Gastrocnemius medialis (tissue), 4 donors: ENCODE results near the gene IL17C.

ENCODE experiments used
- POLR2A ChIP-seq, 2 donors: fragments of 450-650 bp; IDR thresholded peaks; one replicate each; pipeline ENCODE4 v1.6.1; 2017; ENCODE audit warnings: antibody characterized with exemption in 2 of 2, mild to moderate bottlenecking in 2 of 2, moderate library complexity in 2 of 2
- TF ChIP-seq, protein P1 (sequence below), 5 experiments: fragments of 450-650 bp in 3 of 5; fragments of 200-600 bp in 2 of 5; sonication (generic) in 2 of 5; IDR thresholded peaks in 4 of 5; conservative IDR thresholded peaks in 1 of 5; 1 replicate in 4 of 5; 2 replicates in 1 of 5; pipeline ENCODE4 v1.5.1; 2016 to 2019; ENCODE audit warnings: antibody characterized with exemption in 5 of 5, mild to moderate bottlenecking in 3 of 5, moderate library complexity in 3 of 5

DNA sequence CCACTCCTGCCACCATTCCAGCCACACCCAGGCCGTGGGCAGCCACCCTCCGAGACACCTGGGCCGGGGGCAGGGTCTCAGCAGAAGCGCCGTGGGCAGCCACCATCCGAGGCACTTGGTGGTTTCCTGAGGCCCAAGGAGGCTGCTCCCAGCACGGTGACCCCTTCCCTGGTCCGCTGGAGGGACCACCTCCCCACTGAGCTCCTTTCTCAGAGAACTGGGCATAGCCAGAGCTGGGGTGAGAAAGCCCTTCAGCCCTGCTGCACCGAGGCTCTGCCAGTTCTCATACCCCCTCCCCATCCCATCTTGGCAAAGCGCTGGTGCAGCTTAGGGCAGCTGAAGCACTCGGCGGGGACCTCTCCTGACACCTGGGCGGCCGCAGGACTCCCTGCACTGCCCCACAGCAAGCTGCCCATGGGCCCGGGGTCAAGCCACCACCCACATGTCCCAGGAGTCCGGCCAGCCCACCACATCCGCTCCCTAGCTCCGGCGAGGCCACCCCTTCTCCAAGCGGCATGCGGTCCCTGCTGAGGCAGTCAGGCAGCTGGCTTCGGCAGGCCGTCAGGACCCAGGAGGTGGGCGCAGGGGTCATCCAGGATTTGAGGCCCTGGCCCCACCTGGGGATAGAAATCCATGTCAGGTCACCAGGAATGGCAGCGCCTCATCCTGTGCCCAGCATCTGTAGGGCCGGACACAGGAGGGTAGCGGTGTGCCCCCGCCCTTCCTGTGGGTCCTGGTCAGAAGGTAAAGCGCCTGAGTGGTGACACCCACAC lies 13.8 kb downstream of the IL17C start:
- TF ChIP-seq, protein P1, sequence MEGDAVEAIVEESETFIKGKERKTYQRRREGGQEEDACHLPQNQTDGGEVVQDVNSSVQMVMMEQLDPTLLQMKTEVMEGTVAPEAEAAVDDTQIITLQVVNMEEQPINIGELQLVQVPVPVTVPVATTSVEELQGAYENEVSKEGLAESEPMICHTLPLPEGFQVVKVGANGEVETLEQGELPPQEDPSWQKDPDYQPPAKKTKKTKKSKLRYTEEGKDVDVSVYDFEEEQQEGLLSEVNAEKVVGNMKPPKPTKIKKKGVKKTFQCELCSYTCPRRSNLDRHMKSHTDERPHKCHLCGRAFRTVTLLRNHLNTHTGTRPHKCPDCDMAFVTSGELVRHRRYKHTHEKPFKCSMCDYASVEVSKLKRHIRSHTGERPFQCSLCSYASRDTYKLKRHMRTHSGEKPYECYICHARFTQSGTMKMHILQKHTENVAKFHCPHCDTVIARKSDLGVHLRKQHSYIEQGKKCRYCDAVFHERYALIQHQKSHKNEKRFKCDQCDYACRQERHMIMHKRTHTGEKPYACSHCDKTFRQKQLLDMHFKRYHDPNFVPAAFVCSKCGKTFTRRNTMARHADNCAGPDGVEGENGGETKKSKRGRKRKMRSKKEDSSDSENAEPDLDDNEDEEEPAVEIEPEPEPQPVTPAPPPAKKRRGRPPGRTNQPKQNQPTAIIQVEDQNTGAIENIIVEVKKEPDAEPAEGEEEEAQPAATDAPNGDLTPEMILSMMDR (IDR thresholded peaks at IDR 0.05 in 4 of 5, conservative IDR thresholded peaks at IDR 0.05 in 1 of 5): no peak
- TF ChIP-seq POLR2A (IDR thresholded peaks at IDR 0.05): no peak
